GM23338 (cell line): ENCODE measurements around the gene FBLN2. TPM values are rescaled to one million over a fixed set of nuclear protein-coding genes. Genes with fewer than 3 reads are reported as not detected.

Experiments
- ATAC-seq: fragments of 200-7000 bp; cut with Tn5 transposase; 3 replicates; pipeline ENCODE4 v1.9.1; 2020
- DNase-seq: peaks from one replicate; pipeline ENCODE4 v3.0.0-alpha.2; 2015; ENCODE audit warnings: low spot score
- H2AFZ ChIP-seq: fragments of 200-600 bp; sonication (generic); 2 replicates; pipeline ENCODE4 v1.8.0; 2016; ENCODE audit warnings: antibody characterized with exemption, mild to moderate bottlenecking, moderate library complexity
- H3F3A ChIP-seq: fragments of 200-600 bp; sonication (generic); replicated peaks from 2 replicates; pipeline ENCODE4 v1.8.0; 2017; ENCODE audit warnings: antibody characterized with exemption, mixed run types, low read depth
- H3K27ac ChIP-seq: fragments of 200-600 bp; sonication (generic); 2 replicates; pipeline ENCODE4 v1.6.1; 2016; ENCODE audit warnings: low read depth
- H3K27me3 ChIP-seq: fragments of 200-600 bp; sonication (generic); 2 replicates; pipeline ENCODE4 v1.8.0; 2016; ENCODE audit warnings: mild to moderate bottlenecking, mixed run types, moderate library complexity; ENCODE audit not compliant: insufficient read depth
- H3K36me3 ChIP-seq: fragments of 200-600 bp; sonication (generic); 2 replicates; pipeline ENCODE4 v1.8.0; 2016; ENCODE audit warnings: mild to moderate bottlenecking; ENCODE audit not compliant: insufficient read depth
- H3K4me1 ChIP-seq: fragments of 200-600 bp; sonication (generic); 2 replicates; pipeline ENCODE4 v1.8.0; 2016; ENCODE audit warnings: mild to moderate bottlenecking, moderate library complexity; ENCODE audit not compliant: insufficient read depth
- H3K4me2 ChIP-seq: fragments of 200-600 bp; sonication (generic); 2 replicates; pipeline ENCODE4 v1.7.1; 2017; ENCODE audit warnings: mixed run types
- H3K4me3 ChIP-seq: fragments of 200-600 bp; sonication (generic); 2 replicates; pipeline ENCODE4 v1.6.1; 2016; ENCODE audit warnings: mixed run types
- H3K79me2 ChIP-seq: fragments of 200-600 bp; sonication (generic); replicated peaks from 2 replicates; pipeline ENCODE4 v1.8.0; 2017; ENCODE audit warnings: mild to moderate bottlenecking; ENCODE audit not compliant: insufficient read depth
- H3K9me2 ChIP-seq: fragments of 200-600 bp; sonication (generic); 2 replicates; pipeline ENCODE4 v1.8.0; 2017; ENCODE audit not compliant: insufficient read depth
- H4K20me1 ChIP-seq: fragments of 200-600 bp; sonication (generic); replicated peaks from 2 replicates; pipeline ENCODE4 v1.8.0; 2017; ENCODE audit warnings: mild to moderate bottlenecking; ENCODE audit not compliant: insufficient read depth
- H3K27ac Mint-ChIP-seq: 2 replicates; pipeline ENCODE4 v1.8.0; 2020; ENCODE audit warnings: inconsistent platforms, mild to moderate bottlenecking, moderate library complexity, mixed read lengths
- H3K27me3 Mint-ChIP-seq: 3 replicates; pipeline ENCODE4 v1.8.0; 2022; ENCODE audit warnings: low read depth, mild to moderate bottlenecking, moderate library complexity, mixed read lengths, inconsistent platforms; ENCODE audit not compliant: insufficient read depth, poor library complexity
- H3K36me3 Mint-ChIP-seq: 3 replicates; pipeline ENCODE4 v1.8.0; 2021; ENCODE audit warnings: low read depth, mild to moderate bottlenecking, inconsistent platforms, moderate library complexity, mixed read lengths
- H3K4me1 Mint-ChIP-seq: 3 replicates; pipeline ENCODE4 v1.8.0; 2020; ENCODE audit warnings: mild to moderate bottlenecking, inconsistent platforms, mixed read lengths
- H3K4me3 Mint-ChIP-seq: 3 replicates; pipeline ENCODE4 v1.8.0; 2021; ENCODE audit warnings: moderate library complexity, mild to moderate bottlenecking, inconsistent platforms, mixed read lengths
- H3K9me3 Mint-ChIP-seq: 3 replicates; pipeline ENCODE4 v1.8.0; 2020; ENCODE audit warnings: moderate library complexity, mild to moderate bottlenecking, inconsistent platforms, mixed read lengths
- CREB1 ChIP-seq: fragments of 250-450 bp; sonication (Bioruptor Pico); IDR thresholded peaks from 2 replicates; pipeline ENCODE4 v1.5.0; 2020; ENCODE audit warnings: low read depth, mild to moderate bottlenecking, moderate library complexity
- CTCF ChIP-seq, 2 experiments: fragments of 200-600 bp in 1 of 2; sonication (generic) in 1 of 2; conservative IDR thresholded peaks; 2 replicates each; pipeline versions ENCODE4 v1.5.1 to v1.6.1; 2016 to 2017; ENCODE audit warnings: antibody characterized with exemption in 2 of 2, low read depth in 2 of 2, mild to moderate bottlenecking in 2 of 2, moderate library complexity in 1 of 2
- ETS1 ChIP-seq: IDR thresholded peaks from 2 replicates; pipeline ENCODE4 v1.6.1; 2016; ENCODE audit warnings: antibody characterized with exemption
- EZH2 ChIP-seq: fragments of 200-600 bp; sonication (generic); IDR thresholded peaks from one replicate; pipeline ENCODE4 v1.8.0; 2017; ENCODE audit warnings: antibody characterized with exemption, mild to moderate bottlenecking, low read depth; ENCODE audit not compliant: unreplicated experiment
- EZH2phosphoT487 ChIP-seq: fragments of 200-600 bp; sonication (generic); IDR thresholded peaks from one replicate; pipeline ENCODE4 v1.8.1; 2018; ENCODE audit warnings: antibody characterized with exemption; ENCODE audit not compliant: unreplicated experiment
- JUNB ChIP-seq: IDR thresholded peaks from one replicate; pipeline ENCODE4 v1.6.1; 2016; ENCODE audit warnings: antibody characterized with exemption; ENCODE audit not compliant: unreplicated experiment
- NANOG ChIP-seq: IDR thresholded peaks from 2 replicates; pipeline ENCODE4 v1.6.1; 2016; ENCODE audit warnings: antibody characterized with exemption, borderline replicate concordance
- POLR2AphosphoS5 ChIP-seq: IDR thresholded peaks from 2 replicates; pipeline ENCODE4 v1.6.1; 2016; ENCODE audit warnings: antibody characterized with exemption, low read depth
- REST ChIP-seq: IDR thresholded peaks from one replicate; pipeline ENCODE4 v1.6.1; 2018; ENCODE audit warnings: antibody characterized with exemption; ENCODE audit not compliant: unreplicated experiment
- STAT1 ChIP-seq: IDR thresholded peaks from one replicate; pipeline ENCODE4 v1.6.1; 2016; ENCODE audit warnings: antibody characterized with exemption; ENCODE audit not compliant: unreplicated experiment
- ZNF114 ChIP-seq: fragments of 250-450 bp; sonication (Bioruptor Pico); IDR thresholded peaks from 2 replicates; pipeline ENCODE4 v1.5.0; 2020; ENCODE audit warnings: mild to moderate bottlenecking, moderate library complexity
- ZNF331 ChIP-seq: fragments of 250-450 bp; sonication (Bioruptor Pico); IDR thresholded peaks from 2 replicates; pipeline ENCODE4 v1.5.0; 2020; ENCODE audit warnings: low read depth, mild to moderate bottlenecking, moderate library complexity
- ZNF462 ChIP-seq: fragments of 250-450 bp; sonication (Bioruptor Pico); IDR thresholded peaks from 2 replicates; pipeline ENCODE4 v1.5.0; 2020; ENCODE audit warnings: mild to moderate bottlenecking, moderate library complexity
- polyA plus RNA-seq: library from polyadenylated mRNA; unstranded; fragments of >200 nt; fragmentation: Nextera tagmentation; extraction: Ambion mirVana; gene quantifications from 2 replicates; pipeline ENCODE4 v1.2.1, GENCODE V29; 2016
- total RNA-seq: library from RNA; depleted of rRNA; stranded (reverse); fragments of >200 nt; shearing (Covaris generic); gene quantifications from 2 replicates; pipeline ENCODE4 v1.2.3, GENCODE V29; 2014

Gene FBLN2
- total and polyA plus RNA-seq, 2 experiments from 2014 or later: 18.8 to 26.8 TPM

GRCh38 chr3:13571831-13572750 is 23.2 kb downstream of the FBLN2 start:
- H3K9me2 ChIP-seq: no peaks in the 10 kb centered on the region
- no peaks in the 10 kb centered on the region for H3K4me1 ChIP-seq
- no peak for TF ChIP-seq ETS1
- TF ChIP-seq CREB1 (CRISPR knock-in tag): no peak
- no peak for TF ChIP-seq EZH2phosphoT487
- TF ChIP-seq ZNF114 (CRISPR knock-in tag): no peak
- no peak for TF ChIP-seq JUNB
- TF ChIP-seq EZH2: no peak
- no peak for TF ChIP-seq REST
- TF ChIP-seq CTCF (conservative IDR thresholded peaks at IDR 0.05; ENCODE audit: low read depth in 2 of 2): no peak
- TF ChIP-seq ZNF462 (CRISPR knock-in tag): no peak
- TF ChIP-seq STAT1: no peak
- no peak for TF ChIP-seq NANOG
- TF ChIP-seq ZNF331 (CRISPR knock-in tag): no peak
- no peak for TF ChIP-seq POLR2AphosphoS5
- no peaks in the 10 kb centered on the region for H3K36me3 ChIP-seq
- no peak overlapping the region for H3K4me3 ChIP-seq
- ATAC-seq (no peak), DNase-seq (no peak)
- no peak overlapping the region for H3K27ac ChIP-seq
- H3K27me3 ChIP-seq: no peaks in the 10 kb centered on the region
- Mint-ChIP-seq H3K27me3 (peaks cover 10% of the 10 kb centered on the region), H3K4me1 (peaks cover 27% of the 10 kb centered on the region), H3K27ac (no peak overlapping the region), H3K9me3 (no peaks in the 10 kb centered on the region), H3K4me3 (no peak overlapping the region), H3K36me3 (no peaks in the 10 kb centered on the region)
- H4K20me1 ChIP-seq: no peaks in the 10 kb centered on the region
- H3F3A ChIP-seq: no peaks in the 10 kb centered on the region
- H3K4me2 ChIP-seq: no peak overlapping the region
- no peak overlapping the region for H2AFZ ChIP-seq
- no peaks in the 10 kb centered on the region for H3K79me2 ChIP-seq
